Body of pancreas (tissue), 4 donors: ENCODE results near the gene STK17A. TPM values are rescaled to one million over a fixed set of nuclear protein-coding genes. Genes with fewer than 3 reads are reported as not detected.

ENCODE experiments used
- ATAC-seq: fragments of 150-250 bp; one replicate; pipeline ENCODE4 v1.9.1; 2016
- DNase-seq, 4 donors: peaks; one replicate each; pipeline ENCODE4 v3.0.0-alpha.2; 2019
- H3K27ac ChIP-seq, 4 donors: fragments of 200-600 bp; sonication (generic); 1 replicate in 3 of 4; 2 replicates in 1 of 4; pipeline versions ENCODE4 v1.5.1 to v1.6.1; 2016 to 2019; ENCODE audit warnings: mild to moderate bottlenecking in 1 of 4, mixed read lengths in 1 of 4, moderate library complexity in 1 of 4
- H3K27me3 ChIP-seq, 2 donors: fragments of 200-600 bp; sonication (generic); one replicate each; pipeline ENCODE4 v1.6.0; 2016; ENCODE audit warnings: mild to moderate bottlenecking in 1 of 2
- H3K36me3 ChIP-seq, 2 donors: fragments of 200-600 bp; sonication (generic); replicated peaks in 1 of 2; 2 replicates each; pipeline ENCODE4 v1.5.1; 2016; ENCODE audit warnings: low read depth in 2 of 2; ENCODE audit not compliant: insufficient read depth in 1 of 2
- H3K4me1 ChIP-seq: fragments of 200-600 bp; sonication (generic); one replicate; pipeline ENCODE4 v1.6.0; 2016
- H3K4me3 ChIP-seq, 2 donors: fragments of 200-600 bp; sonication (generic); 1 replicate in 1 of 2; 2 replicates in 1 of 2; pipeline ENCODE4 v1.5.1; 2016 to 2019
- H3K9me3 ChIP-seq, 3 donors: fragments of 200-600 bp; sonication (generic); 1 replicate in 2 of 3; 2 replicates in 1 of 3; pipeline ENCODE4 v1.5.1; 2016
- CTCF ChIP-seq, 7 experiments: fragments of 450-650 bp in 4 of 7; fragments of 200-600 bp in 3 of 7; sonication (generic) in 3 of 7; IDR thresholded peaks; one replicate each; pipeline ENCODE4 v1.5.1; 2016 to 2019; ENCODE audit warnings: antibody characterized with exemption in 7 of 7
- POLR2A ChIP-seq, 3 donors: fragments of 450-650 bp; IDR thresholded peaks; one replicate each; pipeline ENCODE4 v1.6.1; 2016; ENCODE audit warnings: antibody characterized with exemption in 3 of 3, mild to moderate bottlenecking in 2 of 3
- WGBS, 2 donors: methylation state at CpG; one replicate each; pipeline ENCODE4 v1.1.5; 2017; 5-methylcytosine and 5-hydroxymethylcytosine counted together
- intact Hi-C: fragments of 100-400 bp; cut with DNase I; formaldehyde crosslinking; loops from one replicate; pipeline ENCODE4 v1.15.1; 2023
- total RNA-seq, 2 donors: library from RNA; depleted of rRNA; stranded (reverse); fragments of >200 nt; gene quantifications; one replicate each; pipeline ENCODE4 v1.1.0, GENCODE V29; 2016

STK17A gene
- total RNA-seq, 2 donors from 2014 or later = 8.6 to 18.7 TPM

- TF ChIP-seq CTCF (IDR thresholded peaks at IDR 0.05) = no peak
- TF ChIP-seq POLR2A (IDR thresholded peaks at IDR 0.05) = no peak
- Histone ChIP-seq H3K36me3 (no peaks in the 10 kb centered on the region), H3K27ac (no peak overlapping the region), H3K9me3 (no peaks in the 10 kb centered on the region), H3K4me3 (no peak overlapping the region), H3K27me3 (no peaks in the 10 kb centered on the region), H3K4me1 (no peaks in the 10 kb centered on the region)
- intact Hi-C loops = no loop called here
- DNase-seq = no peak
- ATAC-seq = no peak
- WGBS, 2 donors = 82 to 85% methylated on average over 9 to 15 of the region's 15 CpGs
Measured at GRCh38 chr7:43536773-43537172, 46.1 kb upstream of the STK17A start.

- WGBS, 2 donors = 78 to 84% methylated on average over 9 of the region's 9 CpGs
- ATAC-seq = no peak
- Histone ChIP-seq H3K4me1 (no peaks in the 10 kb centered on the region), H3K27ac (no peak overlapping the region), H3K36me3 (no peaks in the 10 kb centered on the region), H3K27me3 (no peaks in the 10 kb centered on the region), H3K9me3 (no peaks in the 10 kb centered on the region), H3K4me3 (no peak overlapping the region)
- no peak for DNase-seq
- no peak for TF ChIP-seq POLR2A (IDR thresholded peaks at IDR 0.05)
- TF ChIP-seq CTCF (IDR thresholded peaks at IDR 0.05) = no peak
- intact Hi-C loops = no loop called here
Measured at GRCh38 chr7:43537765-43538403, 45.0 kb upstream of the STK17A start.

- H3K27me3 ChIP-seq = no peaks in the 10 kb centered on the region
- intact Hi-C loops = no loop called here
- no peaks in the 10 kb centered on the region for H3K36me3 ChIP-seq
- TF ChIP-seq CTCF (IDR thresholded peaks at IDR 0.05) = no peak
- TF ChIP-seq POLR2A (IDR thresholded peaks at IDR 0.05) = no peak
- no peak for ATAC-seq
- H3K4me1 ChIP-seq = no peaks in the 10 kb centered on the region
- WGBS, 2 donors = 66 to 67% methylated on average over 4 of the region's 4 CpGs
- H3K4me3 ChIP-seq = no peak overlapping the region
- H3K27ac ChIP-seq = no peak overlapping the region
- H3K9me3 ChIP-seq = no peaks in the 10 kb centered on the region
- DNase-seq = no peak
Measured at GRCh38 chr7:43538404-43538771, 44.5 kb upstream of the STK17A start.

- Histone ChIP-seq H3K9me3 (no peaks in the 10 kb centered on the region), H3K4me1 (no peaks in the 10 kb centered on the region), H3K4me3 (no peak overlapping the region), H3K36me3 (no peaks in the 10 kb centered on the region), H3K27ac (no peak overlapping the region), H3K27me3 (no peaks in the 10 kb centered on the region)
- WGBS, 2 donors = 75 to 89% methylated on average over 3 of the region's 3 CpGs
- DNase-seq (no peak), ATAC-seq (no peak)
- TF ChIP-seq POLR2A (IDR thresholded peaks at IDR 0.05) = no peak
- no peak for TF ChIP-seq CTCF (IDR thresholded peaks at IDR 0.05)
- intact Hi-C loops = no loop called here
Measured at GRCh38 chr7:43540471-43540870, 42.4 kb upstream of the STK17A start.

GRCh38 chr7:43542716-43543115 is 40.2 kb upstream of the STK17A start:
- Histone ChIP-seq H3K4me3 (no peak overlapping the region), H3K9me3 (no peaks in the 10 kb centered on the region), H3K27ac (no peak overlapping the region), H3K27me3 (no peaks in the 10 kb centered on the region), H3K36me3 (no peaks in the 10 kb centered on the region), H3K4me1 (no peaks in the 10 kb centered on the region)
- DNase-seq (no peak), ATAC-seq (no peak)
- intact Hi-C loops = no loop called here
- TF ChIP-seq POLR2A (IDR thresholded peaks at IDR 0.05) = no peak
- TF ChIP-seq CTCF (IDR thresholded peaks at IDR 0.05) = no peak
- WGBS, 2 donors = 73 to 76% methylated on average over 5 of the region's 5 CpGs
